Liver (tissue), 4 donors: ENCODE measurements around the gene CNOT10. TPM values are rescaled to one million over a fixed set of nuclear protein-coding genes. Genes with fewer than 3 reads are reported as not detected.

Experiments
- polyA plus RNA-seq, 2 donors: library from polyadenylated mRNA; stranded (reverse) in 1 of 2; unstranded in 1 of 2; fragments of 200-250 nt in 1 of 2; fragments of >200 nt in 1 of 2; fragmentation: Nextera tagmentation in 1 of 2; extraction: Ambion mirVana in 1 of 2; gene quantifications; one replicate each; pipeline versions ENCODE4 v1.2.1 to v1.2.3, GENCODE V29; 2013 to 2015
- total RNA-seq, 2 donors: library from RNA; depleted of rRNA; stranded (reverse); fragments of >200 nt; gene quantifications; one replicate each; pipeline ENCODE4 v1.2.3, GENCODE V29; 2014
- donor health status: healthy.
- donor health status: healthy.
- donor health status: healthy.

CNOT10 gene
- total and polyA plus RNA-seq, 4 donors = 6.7 to 19.6 (median 11.1) TPM

Other genes with a start within 250 kb of the CNOT10 start
- gene CMTM6, start 182.3 kb upstream of the CNOT10 start, total RNA-seq = 10 to 100 TPM; 50.5 to 77.9 TPM
- 10 to 100 TPM; 45.7 to 53.2 TPM for gene CMTM6, start 182.3 kb upstream of the CNOT10 start, polyA plus RNA-seq
- 10 to 100 TPM; 15.7 to 21.1 TPM for gene DYNC1LI1, start 114.3 kb upstream of the CNOT10 start, total RNA-seq
- gene DYNC1LI1, start 114.3 kb upstream of the CNOT10 start, polyA plus RNA-seq = 10 to 100 TPM in 1 of 2 donors, 1 to 10 TPM in 1; 9.2 to 11.5 TPM
- 1 to 10 TPM in 1 of 2 donors, under 1 TPM in 1; under 0.01 to 9.1 TPM for gene TRIM71, start 132.8 kb downstream of the CNOT10 start, total RNA-seq
- not detected for gene TRIM71, start 132.8 kb downstream of the CNOT10 start, polyA plus RNA-seq